ENCODE data around the gene PRKN.

GRCh38 chr6:162685586-162685985 lies 42.0 kb downstream of the PRKN start:
- TF ChIP-seq CTCF (IDR thresholded peaks at IDR 0.05; ENCODE audit: low read depth, low read length) (no peak), EZH2phosphoT487 (IDR thresholded peaks at IDR 0.05; ENCODE audit: low read depth) (no peak)

Data from OCI-LY3 (cell line).